Measurements from ENCODE around the gene SNX33.
"Not testable (repeated sequence)": the region's sequence is repeated elsewhere in the genome, so short reads cannot be mapped to it uniquely, and the experiment has no call there.

SNX33 gene

GRCh38 chr15:75695220-75695619 is 47.5 kb downstream of the SNX33 start:
- no peak overlapping the region for H3K4me3 ChIP-seq (ENCODE audit: low read depth, low read length)

DNA sequence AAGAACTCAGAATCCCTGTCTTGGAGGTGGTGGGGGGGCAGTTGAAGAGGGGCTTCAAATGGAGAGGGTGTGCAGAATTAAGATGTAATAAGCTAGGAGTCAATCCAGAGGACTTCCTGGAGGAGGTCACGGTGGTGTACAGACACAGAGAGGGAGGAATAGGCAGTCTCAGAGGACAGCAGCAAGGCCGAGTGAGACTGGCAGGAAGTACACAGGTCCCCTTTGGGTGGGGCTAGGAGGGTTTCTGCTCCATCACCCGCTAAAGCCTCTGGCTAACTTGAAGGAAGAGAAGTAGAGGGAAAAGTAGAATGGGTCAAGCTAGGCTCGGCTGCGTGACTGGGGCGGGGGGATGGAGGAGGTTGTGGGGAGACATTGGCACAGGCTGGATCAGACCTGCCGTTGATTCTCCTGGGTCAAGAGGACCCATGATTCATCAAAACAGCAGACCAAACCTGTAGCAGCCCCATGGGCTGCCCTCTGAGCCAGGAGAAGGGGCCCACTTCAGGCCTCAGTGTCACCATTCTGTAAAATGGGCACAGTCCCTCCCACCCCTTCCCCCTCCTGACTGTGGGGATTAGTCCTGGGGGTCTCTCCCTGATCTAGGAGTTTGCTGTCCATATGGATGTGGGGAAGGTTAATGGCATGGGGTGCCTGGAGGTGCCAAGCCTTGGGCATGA is 48.1 kb downstream of the SNX33 start:
- H3K4me3 ChIP-seq (ENCODE audit: low read depth, low read length), result peak overlapping the region; percentile 15
- TF ChIP-seq, protein P1, sequence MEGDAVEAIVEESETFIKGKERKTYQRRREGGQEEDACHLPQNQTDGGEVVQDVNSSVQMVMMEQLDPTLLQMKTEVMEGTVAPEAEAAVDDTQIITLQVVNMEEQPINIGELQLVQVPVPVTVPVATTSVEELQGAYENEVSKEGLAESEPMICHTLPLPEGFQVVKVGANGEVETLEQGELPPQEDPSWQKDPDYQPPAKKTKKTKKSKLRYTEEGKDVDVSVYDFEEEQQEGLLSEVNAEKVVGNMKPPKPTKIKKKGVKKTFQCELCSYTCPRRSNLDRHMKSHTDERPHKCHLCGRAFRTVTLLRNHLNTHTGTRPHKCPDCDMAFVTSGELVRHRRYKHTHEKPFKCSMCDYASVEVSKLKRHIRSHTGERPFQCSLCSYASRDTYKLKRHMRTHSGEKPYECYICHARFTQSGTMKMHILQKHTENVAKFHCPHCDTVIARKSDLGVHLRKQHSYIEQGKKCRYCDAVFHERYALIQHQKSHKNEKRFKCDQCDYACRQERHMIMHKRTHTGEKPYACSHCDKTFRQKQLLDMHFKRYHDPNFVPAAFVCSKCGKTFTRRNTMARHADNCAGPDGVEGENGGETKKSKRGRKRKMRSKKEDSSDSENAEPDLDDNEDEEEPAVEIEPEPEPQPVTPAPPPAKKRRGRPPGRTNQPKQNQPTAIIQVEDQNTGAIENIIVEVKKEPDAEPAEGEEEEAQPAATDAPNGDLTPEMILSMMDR (IDR thresholded peaks at IDR 0.05; ENCODE audit: borderline replicate concordance, insufficient read depth, low read depth, low read length), result no peak

More at GRCh38 chr15:75695220-75695619, 47.5 kb downstream of the SNX33 start:
- TF ChIP-seq, protein P1 (IDR thresholded peaks at IDR 0.05; ENCODE audit: borderline replicate concordance, insufficient read depth, low read depth, low read length), result no peak

DNA sequence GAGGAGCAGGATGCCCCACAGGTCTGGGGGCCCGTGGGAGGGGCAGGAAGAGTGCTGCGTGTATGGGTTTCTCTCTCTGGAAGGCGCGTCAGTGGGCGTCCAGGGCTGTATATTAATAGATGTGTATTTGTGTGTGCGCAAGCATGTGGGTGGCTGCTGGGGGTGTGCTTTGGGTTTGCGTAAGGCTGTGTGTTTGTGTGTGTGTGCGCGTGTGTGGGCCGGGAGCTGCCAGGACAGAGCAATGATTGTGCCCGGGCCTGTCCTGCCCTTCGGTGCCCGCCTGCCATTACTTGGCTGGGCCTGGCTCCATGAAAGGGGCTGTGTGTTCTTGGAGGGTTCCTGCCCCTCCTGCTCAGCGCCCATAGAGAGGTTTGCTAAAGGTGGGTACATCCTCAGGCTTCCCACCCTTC is 48.6 kb downstream of the SNX33 start:
- TF ChIP-seq, protein P1 (IDR thresholded peaks at IDR 0.05; ENCODE audit: borderline replicate concordance, insufficient read depth, low read depth, low read length), result no peak
- no peak overlapping the region for H3K4me3 ChIP-seq (ENCODE audit: low read depth, low read length)

DNA sequence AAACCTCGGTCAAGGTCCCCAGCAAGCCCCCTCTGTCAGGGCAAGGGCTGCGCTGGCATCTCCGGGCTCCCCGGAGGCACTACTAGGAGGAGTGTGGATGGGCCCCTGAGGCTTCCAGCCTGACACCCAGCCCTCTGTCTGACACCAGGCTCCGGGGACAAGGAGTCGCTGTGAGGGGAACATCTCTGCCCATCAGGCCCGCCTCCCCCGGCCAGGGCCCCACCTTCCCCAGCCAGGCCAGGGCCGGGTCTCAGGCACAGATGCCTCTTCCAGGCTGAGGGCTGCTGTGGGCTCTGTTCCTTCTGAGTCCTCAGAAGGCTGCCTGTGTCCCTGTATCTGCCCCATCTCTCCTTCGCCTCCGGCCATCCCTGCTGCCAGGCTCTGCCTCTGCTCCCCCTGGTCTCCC is 49.1 kb downstream of the SNX33 start:
- no peak overlapping the region for H3K4me3 ChIP-seq (ENCODE audit: low read depth, low read length)
- TF ChIP-seq, protein P1 (IDR thresholded peaks at IDR 0.05; ENCODE audit: borderline replicate concordance, insufficient read depth, low read depth, low read length), result no peak

- TF ChIP-seq, protein P1 (IDR thresholded peaks at IDR 0.05; ENCODE audit: borderline replicate concordance, insufficient read depth, low read depth, low read length), result no peak
- H3K4me3 ChIP-seq (ENCODE audit: low read depth, low read length), result no peak overlapping the region
Observed at GRCh38 chr15:75697523-75697922, 49.8 kb downstream of the SNX33 start.

DNA sequence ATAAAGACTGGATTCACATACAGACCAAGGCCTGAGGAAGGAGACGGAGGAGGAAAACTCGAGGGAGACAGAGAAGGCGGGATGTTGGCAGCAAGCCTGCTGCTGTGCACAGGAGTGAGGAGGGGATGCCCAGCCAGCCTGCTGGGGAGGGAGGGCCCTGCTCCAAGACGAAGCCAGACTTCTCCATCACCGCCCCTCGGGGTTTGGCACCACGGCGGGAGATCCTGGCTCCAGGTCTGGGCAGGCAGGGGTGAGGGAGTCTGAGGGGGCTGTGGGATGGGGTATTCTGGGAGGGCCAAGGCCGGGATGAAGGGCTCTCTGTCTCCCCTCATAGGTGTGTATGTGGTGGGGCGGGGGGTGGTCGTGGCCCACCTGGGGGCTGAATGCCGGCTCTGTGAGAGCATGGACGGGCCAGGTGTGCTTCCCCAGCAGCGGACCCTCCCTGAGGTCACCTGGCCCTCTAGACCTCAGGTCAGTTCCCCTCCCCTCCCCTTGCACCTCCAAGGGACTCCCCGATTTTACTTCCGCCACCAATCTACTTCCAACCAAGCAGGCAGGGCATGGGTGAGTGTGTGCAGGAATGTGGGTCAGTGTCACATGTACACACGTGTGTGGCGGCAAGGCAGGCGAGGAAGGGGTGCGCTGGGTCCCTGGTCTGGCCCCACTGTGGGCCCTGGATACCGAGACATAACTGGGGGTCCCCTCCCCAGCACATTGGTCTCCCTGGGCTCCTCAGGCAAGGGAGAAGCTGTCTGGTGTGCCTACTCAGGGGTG is 50.4 kb downstream of the SNX33 start:
- not testable (repeated sequence) for H3K4me3 ChIP-seq (ENCODE audit: low read depth, low read length)

DNA sequence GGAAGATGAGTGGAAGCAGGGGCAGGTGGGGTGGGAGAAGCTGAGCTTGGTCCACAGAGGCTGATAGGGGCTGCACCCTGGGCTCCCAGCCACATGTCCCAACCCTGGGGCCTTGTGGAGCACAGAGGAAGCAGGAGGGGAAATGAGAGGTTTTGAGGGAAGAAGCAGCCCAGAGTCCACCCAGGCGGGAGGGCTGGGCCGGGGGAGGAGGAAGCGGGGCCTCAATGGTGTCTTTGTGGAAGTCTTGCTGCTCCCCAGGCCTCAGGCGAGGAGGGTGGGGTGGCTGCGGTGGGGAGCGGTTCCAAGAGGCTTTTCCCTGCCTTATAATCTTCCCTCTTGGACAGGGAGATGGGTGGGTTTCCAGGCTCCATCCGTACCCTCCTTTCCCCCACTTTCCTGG is 51.8 kb downstream of the SNX33 start:
- H3K4me3 ChIP-seq (ENCODE audit: low read depth, low read length), result not testable (repeated sequence)

GRCh38 chr15:75699961-75700874 is 52.5 kb downstream of the SNX33 start:
- H3K4me3 ChIP-seq (ENCODE audit: low read depth, low read length), result not testable (repeated sequence)

DNA sequence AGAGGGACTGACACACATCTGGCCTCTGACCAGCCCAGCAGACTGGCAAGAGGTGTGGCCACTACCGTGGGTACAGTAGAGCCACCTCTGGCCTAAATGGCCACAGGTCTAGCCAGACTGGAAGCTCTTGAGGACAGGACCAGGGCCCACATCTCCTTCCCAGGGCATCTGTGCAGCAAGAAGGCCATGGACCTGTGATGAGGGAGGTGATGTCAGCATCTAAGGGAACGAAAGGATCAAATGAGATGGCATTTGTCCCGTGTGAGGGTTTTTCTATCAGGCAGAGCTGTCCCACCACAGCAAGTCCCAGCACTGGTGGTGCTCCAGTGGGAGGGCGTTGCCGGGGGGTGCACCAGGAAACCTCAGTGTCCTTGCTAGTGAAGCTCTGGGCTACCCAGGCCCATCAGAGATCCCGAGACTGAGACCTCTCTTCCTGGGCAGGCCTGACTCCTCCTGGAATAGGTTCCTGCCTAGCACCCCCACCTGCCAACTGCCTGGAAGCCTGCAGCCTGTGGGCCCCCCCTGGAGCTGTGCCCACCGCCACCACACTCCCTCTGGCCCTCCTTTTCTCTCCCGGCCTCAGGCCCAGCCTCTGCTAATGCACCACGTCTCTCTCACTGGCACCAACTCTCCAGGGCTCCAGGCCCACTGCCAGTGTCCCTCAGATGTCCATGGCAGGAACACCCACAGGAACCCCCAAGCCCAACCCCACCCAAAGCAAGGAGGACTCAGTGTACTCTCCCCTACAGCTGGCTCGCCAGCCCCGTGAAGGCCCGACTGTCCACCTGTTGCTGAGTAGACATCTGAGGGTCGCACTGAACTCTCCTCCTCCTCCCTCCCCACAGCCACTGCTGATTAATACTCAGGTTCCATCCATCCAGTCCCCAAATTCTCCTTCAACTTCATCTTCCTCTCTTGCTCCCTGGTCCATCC is 53.6 kb downstream of the SNX33 start:
- H3K4me3 ChIP-seq (ENCODE audit: low read depth, low read length), result not testable (repeated sequence)
